Mesenchymal stem cell (in vitro differentiated cells and primary cell): Measurements from ENCODE around the gene TMC3.

ENCODE experiments used
- DNase-seq: peaks from one replicate; pipeline ENCODE4 v3.0.0-alpha.2; 2013
- H2AFZ ChIP-seq: one replicate; pipeline ENCODE4 v1.6.1; 2013; ENCODE audit warnings: low read depth, mild to moderate bottlenecking, control low read depth, inconsistent platforms, low read length, moderate library complexity
- H2AK5ac ChIP-seq: 2 replicates; pipeline ENCODE4 v1.6.1; 2013; ENCODE audit warnings: low read length, moderate library complexity, mild to moderate bottlenecking, inconsistent platforms; ENCODE audit not compliant: severe bottlenecking
- H2BK120ac ChIP-seq: one replicate; pipeline ENCODE4 v1.6.1; 2013; ENCODE audit warnings: low read depth, mild to moderate bottlenecking, inconsistent platforms, low read length, moderate library complexity
- H2BK12ac ChIP-seq, 2 experiments: one replicate each; pipeline ENCODE4 v1.6.1; 2013; ENCODE audit warnings: inconsistent platforms in 2 of 2, low read length in 2 of 2, mild to moderate bottlenecking in 2 of 2, moderate library complexity in 2 of 2, control low read depth in 1 of 2
- H2BK15ac ChIP-seq: one replicate; pipeline ENCODE4 v1.6.1; 2013; ENCODE audit warnings: mild to moderate bottlenecking, low read depth, inconsistent platforms; ENCODE audit not compliant: poor library complexity, severe bottlenecking
- H2BK5ac ChIP-seq: 2 replicates; pipeline ENCODE4 v1.6.1; 2013; ENCODE audit warnings: low read depth, mild to moderate bottlenecking, low read length, control low read depth, inconsistent platforms; ENCODE audit not compliant: poor library complexity, severe bottlenecking
- H3K14ac ChIP-seq, 2 experiments: one replicate each; pipeline ENCODE4 v1.6.1; 2013; ENCODE audit warnings: inconsistent platforms in 2 of 2, low read length in 2 of 2, control low read depth in 1 of 2, mild to moderate bottlenecking in 1 of 2, moderate library complexity in 1 of 2
- H3K18ac ChIP-seq, 2 experiments: one replicate each; pipeline ENCODE4 v1.6.1; 2013; ENCODE audit warnings: inconsistent platforms in 2 of 2, low read length in 2 of 2, control low read depth in 1 of 2, low read depth in 1 of 2, mild to moderate bottlenecking in 1 of 2
- H3K23ac ChIP-seq, 2 experiments: one replicate each; pipeline ENCODE4 v1.6.1; 2013; ENCODE audit warnings: inconsistent platforms in 2 of 2, low read length in 2 of 2, mild to moderate bottlenecking in 2 of 2, moderate library complexity in 2 of 2, control low read depth in 1 of 2
- H3K27ac ChIP-seq: 2 replicates; pipeline ENCODE4 v1.5.1; 2013; ENCODE audit warnings: mild to moderate bottlenecking, moderate library complexity, low read length, control low read depth, inconsistent platforms; ENCODE audit not compliant: poor library complexity, severe bottlenecking
- H3K27me3 ChIP-seq, 2 experiments: 2 replicates each; pipeline versions ENCODE4 v1.6.1 to v1.7.0; 2013; ENCODE audit warnings: low read length in 2 of 2, mild to moderate bottlenecking in 2 of 2, moderate library complexity in 2 of 2, control low read depth in 1 of 2, inconsistent platforms in 1 of 2; ENCODE audit not compliant: control insufficient read depth in 1 of 2, insufficient read depth in 1 of 2
- H3K36me3 ChIP-seq, 2 experiments: 2 replicates each; pipeline versions ENCODE4 v1.6.1 to v1.7.0; 2013; ENCODE audit warnings: low read length in 2 of 2, control low read depth in 1 of 2, inconsistent platforms in 1 of 2, low read depth in 1 of 2, mild to moderate bottlenecking in 1 of 2; ENCODE audit not compliant: insufficient read depth in 2 of 2, control insufficient read depth in 1 of 2
- H3K4ac ChIP-seq, 2 experiments: one replicate each; pipeline ENCODE4 v1.6.1; 2013; ENCODE audit warnings: inconsistent platforms in 2 of 2, low read length in 2 of 2, mild to moderate bottlenecking in 2 of 2, moderate library complexity in 2 of 2, control low read depth in 1 of 2, low read depth in 1 of 2
- H3K4me1 ChIP-seq: 2 replicates; pipeline ENCODE4 v1.6.1; 2013; ENCODE audit warnings: low read depth, low read length, control low read depth; ENCODE audit not compliant: control insufficient read depth, insufficient read depth
- H3K4me2 ChIP-seq: 2 replicates; pipeline ENCODE4 v1.6.1; 2013; ENCODE audit warnings: low read length, mild to moderate bottlenecking, inconsistent platforms; ENCODE audit not compliant: poor library complexity, severe bottlenecking
- H3K4me3 ChIP-seq, 2 experiments: 2 replicates each; pipeline versions ENCODE4 v1.5.1 to v1.7.0; 2013; ENCODE audit warnings: low read length in 2 of 2, mild to moderate bottlenecking in 2 of 2, control low read depth in 1 of 2, low read depth in 1 of 2; ENCODE audit not compliant: insufficient read depth in 1 of 2
- H3K79me1 ChIP-seq: replicated peaks from 2 replicates; pipeline ENCODE4 v1.6.1; 2013; ENCODE audit warnings: mild to moderate bottlenecking, control low read depth, low read length, inconsistent platforms; ENCODE audit not compliant: poor library complexity, severe bottlenecking
- H3K9ac ChIP-seq: 2 replicates; pipeline ENCODE4 v1.7.0; 2013; ENCODE audit warnings: mild to moderate bottlenecking, low read length, moderate library complexity
- H3K9me3 ChIP-seq: 2 replicates; pipeline ENCODE4 v1.7.0; 2013; ENCODE audit warnings: mild to moderate bottlenecking, low read length; ENCODE audit not compliant: control insufficient read depth
- H4K8ac ChIP-seq: one replicate; pipeline ENCODE4 v1.6.1; 2013; ENCODE audit warnings: inconsistent platforms, mild to moderate bottlenecking, low read length, moderate library complexity
- H4K91ac ChIP-seq: one replicate; pipeline ENCODE4 v1.6.1; 2013; ENCODE audit warnings: mild to moderate bottlenecking, low read length, inconsistent platforms
- WGBS: methylation state at CpG from one replicate; pipeline ENCODE4 v1.1.7; 2013; ENCODE audit warnings: mixed read lengths; 5-methylcytosine and 5-hydroxymethylcytosine counted together

TMC3 gene

GRCh38 chr15:81363718-81364500 lies 10.1 kb downstream of the TMC3 start:
- Histone ChIP-seq H3K9ac (no peak overlapping the region), H2BK15ac (no peak overlapping the region), H3K4me2 (no peak overlapping the region), H3K27ac (no peak overlapping the region), H2BK120ac (no peak overlapping the region), H2BK12ac (no peak overlapping the region), H4K91ac (no peak overlapping the region), H3K18ac (no peak overlapping the region), H3K4me3 (no peak overlapping the region), H3K36me3 (no peaks in the 10 kb centered on the region), H2AK5ac (no peak overlapping the region), H2BK5ac (no peak overlapping the region), H3K14ac (no peak overlapping the region), H2AFZ (no peak overlapping the region), H3K9me3 (no peaks in the 10 kb centered on the region), H3K4ac (no peak overlapping the region), H3K27me3 (peaks cover 0 to 3% of the 10 kb centered on the region in 2 experiments), H3K79me1 (no peaks in the 10 kb centered on the region), H3K23ac (no peak overlapping the region), H3K4me1 (no peaks in the 10 kb centered on the region), H4K8ac (no peak overlapping the region)
- WGBS, result 82% methylated on average over 4 of the region's 5 CpGs
- DNase-seq, result no peak

GRCh38 chr15:81363276-81363675 lies 10.7 kb downstream of the TMC3 start:
- H3K27ac ChIP-seq, result no peak overlapping the region

GRCh38 chr15:81362790-81363189 lies 11.2 kb downstream of the TMC3 start:
- Histone ChIP-seq H3K4me3 (no peak overlapping the region), H3K4ac (no peak overlapping the region), H3K27me3 (peaks cover 0 to 7% of the 10 kb centered on the region in 2 experiments), H2BK5ac (no peak overlapping the region), H4K91ac (no peak overlapping the region), H3K23ac (no peak overlapping the region), H2BK15ac (no peak overlapping the region), H3K36me3 (no peaks in the 10 kb centered on the region), H3K9ac (no peak overlapping the region), H3K14ac (no peak overlapping the region), H3K18ac (no peak overlapping the region), H3K27ac (no peak overlapping the region), H2BK12ac (no peak overlapping the region), H3K4me2 (no peak overlapping the region), H3K9me3 (no peaks in the 10 kb centered on the region), H3K79me1 (no peaks in the 10 kb centered on the region), H4K8ac (no peak overlapping the region), H2AFZ (no peak overlapping the region), H3K4me1 (no peaks in the 10 kb centered on the region), H2AK5ac (no peak overlapping the region), H2BK120ac (no peak overlapping the region)
- no peak for DNase-seq
- 81% methylated on average over 11 of the region's 11 CpGs for WGBS

More at GRCh38 chr15:81363276-81363675, 10.7 kb downstream of the TMC3 start:
- no peak for DNase-seq
- Histone ChIP-seq H3K14ac (no peak overlapping the region), H4K91ac (no peak overlapping the region), H2BK5ac (no peak overlapping the region), H3K79me1 (no peaks in the 10 kb centered on the region), H3K4me1 (no peaks in the 10 kb centered on the region), H2AFZ (no peak overlapping the region), H3K4ac (no peak overlapping the region), H3K4me3 (no peak overlapping the region), H3K23ac (no peak overlapping the region), H3K9ac (no peak overlapping the region), H2BK15ac (no peak overlapping the region), H3K36me3 (no peaks in the 10 kb centered on the region), H3K9me3 (no peaks in the 10 kb centered on the region), H2AK5ac (no peak overlapping the region), H3K27me3 (peaks cover 0 to 5% of the 10 kb centered on the region in 2 experiments), H2BK12ac (no peak overlapping the region), H2BK120ac (no peak overlapping the region), H3K4me2 (no peak overlapping the region), H4K8ac (no peak overlapping the region), H3K18ac (no peak overlapping the region)
- 100% methylated on average over 1 of the region's 3 CpGs for WGBS

- Histone ChIP-seq H3K27ac (no peak overlapping the region), H3K18ac (no peak overlapping the region), H3K27me3 (peaks cover 0 to 7% of the 10 kb centered on the region in 2 experiments), H3K14ac (no peak overlapping the region), H2BK120ac (no peak overlapping the region), H4K91ac (no peak overlapping the region), H3K4me1 (no peaks in the 10 kb centered on the region), H3K4ac (no peak overlapping the region), H2BK12ac (no peak overlapping the region), H2AK5ac (no peak overlapping the region), H3K9ac (no peak overlapping the region), H2BK15ac (no peak overlapping the region), H3K9me3 (no peaks in the 10 kb centered on the region), H2AFZ (no peak overlapping the region), H2BK5ac (no peak overlapping the region), H3K79me1 (no peaks in the 10 kb centered on the region), H4K8ac (no peak overlapping the region), H3K36me3 (no peaks in the 10 kb centered on the region), H3K23ac (no peak overlapping the region), H3K4me3 (no peak overlapping the region), H3K4me2 (no peak overlapping the region)
- 96% methylated on average over 7 of the region's 7 CpGs for whole genome bisulfite sequencing
- no peak for DNase-seq
Measured at GRCh38 chr15:81361891-81362290, 12.1 kb downstream of the TMC3 start.
